HepG2 (cell line): Measurements from ENCODE around the gene TSKU. TPM values are rescaled to one million over a fixed set of nuclear protein-coding genes. Genes with fewer than 3 reads are reported as not detected.

Experiments used
- ATAC-seq: fragments of 200-7000 bp; cut with Tn5 transposase; 3 replicates; pipeline ENCODE4 v1.9.1; 2020; ENCODE audit warnings: mild to moderate bottlenecking, moderate library complexity
- BruUV-seq: library from RNA; stranded (reverse); fragments of 400-500 nt; replicated peaks from 2 replicates; lab custom pipeline; 2021; lab: Mats Ljungman, UMichigan
- CTCF ChIA-PET: fragments of 300-600 bp; formaldehyde crosslinking; extraction: SDS; loops from one replicate; lab custom pipeline; 2021; ENCODE audit warnings: low total read pairs, inconsistent platforms, low intra/inter-chr PET ratio; lab: Yijun Ruan, JAX
- POLR2A ChIA-PET: fragments of 350-600 bp; sonication (Branson Sonifier 250); formaldehyde crosslinking; loops from one replicate; lab custom pipeline; 2020; ENCODE audit warnings: antibody characterized with exemption, inconsistent platforms; lab: Yijun Ruan, JAX
- DNase-seq: peaks from one replicate; pipeline ENCODE4 v3.0.0-alpha.2; 2015; ENCODE audit warnings: low spot score
- FAIRE-seq: peaks from 3 replicates; lab custom pipeline; 2011; peaks lifted over from hg19 to GRCh38; lab: Jason Lieb, UNC
- H2AFZ ChIP-seq: one replicate; pipeline ENCODE4 v1.6.1; 2011; ENCODE audit warnings: low read length, inconsistent platforms
- H3K27ac ChIP-seq: fragments of 300-600 bp; 3 replicates; pipeline ENCODE4 v1.8.0; 2011; ENCODE audit warnings: mixed run types, mild to moderate bottlenecking, mixed read lengths, low read length, inconsistent platforms; ENCODE audit not compliant: insufficient read depth; ENCODE audit errors: extremely low read length
- H3K27me3 ChIP-seq, 2 experiments: fragments of 200-600 bp in 1 of 2; 2 replicates in 1 of 2; 3 replicates in 1 of 2; pipeline versions ENCODE4 v1.6.0 to v1.8.0; 2011; ENCODE audit warnings: low read length in 2 of 2, mild to moderate bottlenecking in 2 of 2, moderate library complexity in 2 of 2, inconsistent platforms in 1 of 2; ENCODE audit not compliant: insufficient read depth in 2 of 2, control insufficient read depth in 1 of 2
- H3K36me3 ChIP-seq, 2 experiments: fragments of 200-600 bp in 1 of 2; replicated peaks in 1 of 2; 2 replicates in 1 of 2; 3 replicates in 1 of 2; pipeline versions ENCODE4 v1.5.1 to v1.8.0; 2011; ENCODE audit warnings: low read length in 2 of 2, inconsistent platforms in 1 of 2; ENCODE audit not compliant: insufficient read depth in 2 of 2, control insufficient read depth in 1 of 2
- H3K4me1 ChIP-seq: 2 replicates; pipeline ENCODE4 v1.5.1; 2012; ENCODE audit warnings: low read length, inconsistent platforms; ENCODE audit not compliant: insufficient read depth
- H3K4me2 ChIP-seq: 2 replicates; pipeline ENCODE4 v1.6.0; 2011; ENCODE audit warnings: low read depth, low read length, inconsistent platforms
- H3K4me3 ChIP-seq, 3 experiments: fragments of 200-600 bp in 1 of 3; sonication (generic), shearing (Covaris generic) in 1 of 3; replicated peaks in 1 of 3; 2 replicates each; pipeline ENCODE4 v1.5.1; 2011 to 2016; ENCODE audit warnings: low read length in 3 of 3, inconsistent platforms in 2 of 3, low read depth in 2 of 3, mild to moderate bottlenecking in 2 of 3, control low read depth in 1 of 3, mixed read lengths in 1 of 3; ENCODE audit not compliant: insufficient read depth in 1 of 3
- H3K79me2 ChIP-seq: one replicate; pipeline ENCODE4 v1.6.1; 2011; ENCODE audit warnings: low read length, inconsistent platforms; ENCODE audit not compliant: insufficient read depth
- H3K9ac ChIP-seq: 2 replicates; pipeline ENCODE4 v1.6.0; 2011; ENCODE audit warnings: mild to moderate bottlenecking, low read depth, low read length, inconsistent platforms; ENCODE audit not compliant: insufficient read depth
- H3K9me3 ChIP-seq: 2 replicates; pipeline ENCODE4 v1.5.1; 2012; ENCODE audit warnings: mild to moderate bottlenecking, low read length
- H4K20me1 ChIP-seq: 2 replicates; pipeline ENCODE4 v1.6.0; 2011; ENCODE audit warnings: inconsistent platforms, mild to moderate bottlenecking, low read length, moderate library complexity; ENCODE audit not compliant: insufficient read depth
- CREB1 ChIP-seq, 2 experiments: fragments of 450-650 bp in 1 of 2; IDR thresholded peaks; 2 replicates each; pipeline ENCODE4 v1.6.1; 2016 to 2017; ENCODE audit warnings: control low read depth in 1 of 2, mild to moderate bottlenecking in 1 of 2, missing compliant biosample characterization in 1 of 2, missing genetic modification characterization in 1 of 2
- NFYB ChIP-seq: sonication (generic); formaldehyde crosslinking; IDR thresholded peaks from 2 replicates; pipeline ENCODE4 v1.4.0; 2020; ENCODE audit warnings: missing genetic modification reagents
- NONO ChIP-seq, 2 experiments: fragments of 450-650 bp in 1 of 2; sonication (generic) in 1 of 2; formaldehyde crosslinking in 1 of 2; IDR thresholded peaks in 1 of 2; conservative IDR thresholded peaks in 1 of 2; 2 replicates each; pipeline versions ENCODE4 v1.6.1 to v1.8.0; 2017 to 2022; ENCODE audit warnings: mild to moderate bottlenecking in 1 of 2, missing genetic modification reagents in 1 of 2, moderate library complexity in 1 of 2
- SP140L ChIP-seq: sonication (generic); formaldehyde crosslinking; IDR thresholded peaks from 2 replicates; pipeline ENCODE4 v1.4.0; 2020; ENCODE audit warnings: missing genetic modification reagents, borderline replicate concordance
- SRSF9 ChIP-seq: fragments of 200-400 bp; formaldehyde crosslinking; IDR thresholded peaks from 2 replicates; pipeline ENCODE4 v1.6.1; 2018; ENCODE audit warnings: borderline replicate concordance, mild to moderate bottlenecking, low read depth, low read length; ENCODE audit not compliant: insufficient read depth, poor library complexity, severe bottlenecking
- TBX2 ChIP-seq: sonication (generic); formaldehyde crosslinking; IDR thresholded peaks from 2 replicates; pipeline ENCODE4 v1.5.0; 2020; ENCODE audit warnings: missing genetic modification reagents, mild to moderate bottlenecking, borderline replicate concordance
- YEATS4 ChIP-seq: sonication (generic); formaldehyde crosslinking; IDR thresholded peaks from 2 replicates; pipeline ENCODE4 v1.4.0; 2020; ENCODE audit warnings: missing genetic modification reagents, borderline replicate concordance
- ZGPAT ChIP-seq: IDR thresholded peaks from 2 replicates; pipeline ENCODE4 v1.6.1; 2016; ENCODE audit warnings: mild to moderate bottlenecking
- ZNF317 ChIP-seq: sonication (generic); formaldehyde crosslinking; IDR thresholded peaks from 2 replicates; pipeline ENCODE4 v1.5.0; 2020; ENCODE audit warnings: mild to moderate bottlenecking, missing genetic modification reagents
- ZNF607 ChIP-seq: sonication (generic); formaldehyde crosslinking; IDR thresholded peaks from 2 replicates; pipeline ENCODE4 v1.5.1; 2020; ENCODE audit warnings: missing genetic modification reagents, mild to moderate bottlenecking, borderline replicate concordance
- ZNF703 ChIP-seq: sonication (generic); formaldehyde crosslinking; IDR thresholded peaks from 2 replicates; pipeline ENCODE4 v1.5.1; 2020; ENCODE audit warnings: missing genetic modification reagents, mild to moderate bottlenecking, moderate library complexity, borderline replicate concordance
- ZNF83 ChIP-seq: sonication (generic); formaldehyde crosslinking; IDR thresholded peaks from 2 replicates; pipeline ENCODE4 v1.4.0; 2020; ENCODE audit warnings: missing genetic modification reagents, mild to moderate bottlenecking, borderline replicate concordance
- ZSCAN20 ChIP-seq: sonication (generic); formaldehyde crosslinking; IDR thresholded peaks from 2 replicates; pipeline ENCODE4 v1.4.0; 2020; ENCODE audit warnings: missing genetic modification reagents, mild to moderate bottlenecking, borderline replicate concordance
- WGBS: methylation state at CpG from one replicate; pipeline ENCODE4 v1.1.6; 2017; ENCODE audit warnings: low lambda C conversion rate; 5-methylcytosine and 5-hydroxymethylcytosine counted together
- in situ Hi-C: cut with HindIII; loops from 2 replicates; pipeline ENCODE4 v1.10.0; 2017; ENCODE audit warnings: low pct_unique_long_range_greater_than_20kb; ENCODE audit not compliant: extremely low pct_ligation_motif_present
- intact Hi-C: fragments of 100-400 bp; cut with micrococcal nuclease; formaldehyde crosslinking; loops from one replicate; pipeline ENCODE4 v1.10.0; 2022; ENCODE audit not compliant: unreplicated experiment
- polyA plus RNA-seq, 8 experiments: library from polyadenylated mRNA; depleted of rRNA in 3 of 8; stranded (reverse) in 7 of 8; unstranded in 1 of 8; fragments of >200 nt; fragmentation: Illumina TruSeq in 4 of 8; extraction: Trizol in 4 of 8; gene quantifications; 2 replicates each; pipeline versions ENCODE4 v1.2.1 to v1.2.3, GENCODE V29; 2011 to 2016; ENCODE audit warnings: low read depth in 4 of 8, missing spikeins in 1 of 8, mixed read lengths in 1 of 8; ENCODE audit not compliant: insufficient read depth in 1 of 8
- total RNA-seq, 5 experiments: library from RNA; depleted of rRNA; stranded (reverse); fragments of >200 nt; fragmentation: Illumina TruSeq; extraction: Trizol; gene quantifications; 2 replicates each; pipeline ENCODE4 v1.2.3, GENCODE V29; 2016; ENCODE audit warnings: low read depth in 1 of 5

TSKU gene
- total and polyA plus RNA-seq, 2 of the 13 experiments (the other 11 are each of a cell fraction or from before 2014, with no cell fraction given) = 20.3 to 21.4 TPM

DNA sequence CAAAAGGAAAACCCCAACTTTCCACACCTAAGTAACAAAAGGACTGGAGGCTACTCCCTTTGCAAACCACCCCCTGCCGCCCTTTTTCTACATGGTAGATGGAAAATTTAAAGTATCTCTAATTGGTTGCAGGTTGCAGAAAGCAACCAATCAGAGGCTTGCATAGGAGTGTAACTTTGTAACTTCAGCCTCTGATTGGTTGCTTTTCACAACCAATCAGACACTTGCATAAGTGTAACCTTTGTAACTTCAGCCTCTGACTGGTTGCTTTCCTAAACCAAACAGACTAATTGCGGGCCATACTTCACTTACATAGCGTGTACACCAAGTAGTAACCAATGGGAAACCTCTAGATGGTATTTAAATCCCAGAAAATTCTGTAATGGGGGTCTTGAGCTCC is 60.8 kb downstream of the TSKU start (continued):
- TF ChIP-seq ZNF317 (CRISPR knock-in tag) (no peak), ZGPAT (CRISPR knock-in tag) (no peak), YEATS4 (CRISPR knock-in tag) (no peak), NFYB (CRISPR knock-in tag) (peak; percentile 32; the same call in 1 of the 2 replicates), CREB1 (IDR thresholded peaks at IDR 0.05) (no peak), CREB1 (CRISPR knock-in tag; IDR thresholded peaks at IDR 0.05) (no peak)

GRCh38 chr11:76844511-76844910 is 61.4 kb downstream of the TSKU start:
- POLR2A ChIA-PET = no interaction called here
- Histone ChIP-seq H3K36me3 (no peaks in the 10 kb centered on the region), H3K9me3 (no peaks in the 10 kb centered on the region), H3K4me2 (no peak overlapping the region), H3K79me2 (no peaks in the 10 kb centered on the region), H4K20me1 (no peaks in the 10 kb centered on the region), H2AFZ (no peak overlapping the region), H3K27ac (no peak overlapping the region), H3K27me3 (no peaks in the 10 kb centered on the region; a peak in 2 of 5 replicates), H3K9ac (no peak overlapping the region), H3K4me3 (no peak overlapping the region), H3K4me1 (peaks cover 19% of the 10 kb centered on the region)
- no TSS peak for BruUV-seq
- ATAC-seq = no peak
- FAIRE-seq = no peak
- WGBS = 81% methylated on average over 10 of the region's 10 CpGs
- no peak for DNase-seq
- TF ChIP-seq ZNF83 (CRISPR knock-in tag) (no peak), ZSCAN20 (CRISPR knock-in tag) (no peak), TBX2 (CRISPR knock-in tag) (no peak), ZNF703 (CRISPR knock-in tag) (no peak), SRSF9 (no peak), ZNF607 (CRISPR knock-in tag) (no peak), NONO (IDR thresholded peaks at IDR 0.05) (no peak), NONO (CRISPR knock-in tag; conservative IDR thresholded peaks at IDR 0.05) (no peak), SP140L (CRISPR knock-in tag) (no peak)
- in situ Hi-C loops (no loop called here), intact Hi-C loops (no loop called here)
- CTCF ChIA-PET = no interaction called here
